MM.1S (cell line): ENCODE measurements around the gene NINJ2.

Experiments used
- DNase-seq: peaks from one replicate; pipeline ENCODE4 v3.0.0-alpha.2; 2015
- H2AFZ ChIP-seq: fragments of 300-600 bp; sonication (generic); 2 replicates; pipeline ENCODE4 v1.6.0; 2016; ENCODE audit warnings: antibody characterized with exemption, low read length
- H3F3A ChIP-seq: fragments of 300-600 bp; sonication (generic); 2 replicates; pipeline ENCODE4 v1.6.1; 2016; ENCODE audit warnings: mild to moderate bottlenecking, antibody characterized with exemption, low read length, moderate library complexity, mixed read lengths; ENCODE audit not compliant: insufficient read depth
- H3K27ac ChIP-seq: fragments of 300-600 bp; sonication (generic); 2 replicates; pipeline ENCODE4 v1.5.1; 2016; ENCODE audit warnings: mild to moderate bottlenecking, low read length
- H3K27me3 ChIP-seq: fragments of 300-600 bp; sonication (generic); replicated peaks from 2 replicates; pipeline ENCODE4 v1.6.0; 2016; ENCODE audit warnings: low read length; ENCODE audit not compliant: insufficient read depth
- H3K36me3 ChIP-seq: fragments of 300-600 bp; sonication (generic); replicated peaks from 2 replicates; pipeline ENCODE4 v1.6.1; 2016; ENCODE audit warnings: mild to moderate bottlenecking, low read length, mixed read lengths; ENCODE audit not compliant: insufficient read depth
- H3K4me1 ChIP-seq: fragments of 300-600 bp; sonication (generic); 2 replicates; pipeline ENCODE4 v1.6.1; 2016; ENCODE audit warnings: low read length, mixed read lengths
- H3K4me2 ChIP-seq: fragments of 300-600 bp; sonication (generic); 2 replicates; pipeline ENCODE4 v1.6.0; 2016; ENCODE audit warnings: low read depth, low read length
- H3K4me3 ChIP-seq: fragments of 300-600 bp; sonication (generic); 2 replicates; pipeline ENCODE4 v1.5.1; 2016; ENCODE audit warnings: low read length, mixed read lengths
- H3K79me2 ChIP-seq: fragments of 300-600 bp; sonication (generic); 2 replicates; pipeline ENCODE4 v1.6.1; 2016; ENCODE audit warnings: mixed run types, low read length, mixed read lengths
- H3K9ac ChIP-seq: fragments of 300-600 bp; sonication (generic); 2 replicates; pipeline ENCODE4 v1.6.1; 2016; ENCODE audit warnings: low read length, mixed read lengths
- H3K9me2 ChIP-seq: fragments of 300-600 bp; sonication (generic); replicated peaks from 2 replicates; pipeline ENCODE4 v1.6.1; 2016; ENCODE audit warnings: mild to moderate bottlenecking, low read length, mixed read lengths; ENCODE audit not compliant: insufficient read depth
- H3K9me3 ChIP-seq: fragments of 300-600 bp; sonication (generic); replicated peaks from 2 replicates; pipeline ENCODE4 v1.6.1; 2016; ENCODE audit warnings: mild to moderate bottlenecking, low read length, mixed read lengths; ENCODE audit not compliant: insufficient read depth
- H4K20me1 ChIP-seq: fragments of 300-600 bp; sonication (generic); 2 replicates; pipeline ENCODE4 v1.6.1; 2016; ENCODE audit warnings: mild to moderate bottlenecking, low read length, moderate library complexity, mixed read lengths; ENCODE audit not compliant: insufficient read depth
- EZH2 ChIP-seq: fragments of 300-600 bp; sonication (generic); optimal IDR thresholded peaks from 2 replicates; pipeline ENCODE3; 2017; ENCODE audit warnings: low read depth, mild to moderate bottlenecking, antibody characterized with exemption, low read length, mixed read lengths
- EZH2phosphoT487 ChIP-seq: fragments of 300-600 bp; sonication (generic); IDR thresholded peaks from 2 replicates; pipeline ENCODE4 v1.6.1; 2018; ENCODE audit warnings: antibody characterized with exemption, low read length
- TF ChIP-seq, protein P1 (sequence below): fragments of 300-600 bp; sonication (generic); IDR thresholded peaks from 2 replicates; pipeline ENCODE4 v1.5.1; 2016; ENCODE audit warnings: antibody characterized with exemption, low read length, mixed read lengths

The NINJ2 gene

DNA sequence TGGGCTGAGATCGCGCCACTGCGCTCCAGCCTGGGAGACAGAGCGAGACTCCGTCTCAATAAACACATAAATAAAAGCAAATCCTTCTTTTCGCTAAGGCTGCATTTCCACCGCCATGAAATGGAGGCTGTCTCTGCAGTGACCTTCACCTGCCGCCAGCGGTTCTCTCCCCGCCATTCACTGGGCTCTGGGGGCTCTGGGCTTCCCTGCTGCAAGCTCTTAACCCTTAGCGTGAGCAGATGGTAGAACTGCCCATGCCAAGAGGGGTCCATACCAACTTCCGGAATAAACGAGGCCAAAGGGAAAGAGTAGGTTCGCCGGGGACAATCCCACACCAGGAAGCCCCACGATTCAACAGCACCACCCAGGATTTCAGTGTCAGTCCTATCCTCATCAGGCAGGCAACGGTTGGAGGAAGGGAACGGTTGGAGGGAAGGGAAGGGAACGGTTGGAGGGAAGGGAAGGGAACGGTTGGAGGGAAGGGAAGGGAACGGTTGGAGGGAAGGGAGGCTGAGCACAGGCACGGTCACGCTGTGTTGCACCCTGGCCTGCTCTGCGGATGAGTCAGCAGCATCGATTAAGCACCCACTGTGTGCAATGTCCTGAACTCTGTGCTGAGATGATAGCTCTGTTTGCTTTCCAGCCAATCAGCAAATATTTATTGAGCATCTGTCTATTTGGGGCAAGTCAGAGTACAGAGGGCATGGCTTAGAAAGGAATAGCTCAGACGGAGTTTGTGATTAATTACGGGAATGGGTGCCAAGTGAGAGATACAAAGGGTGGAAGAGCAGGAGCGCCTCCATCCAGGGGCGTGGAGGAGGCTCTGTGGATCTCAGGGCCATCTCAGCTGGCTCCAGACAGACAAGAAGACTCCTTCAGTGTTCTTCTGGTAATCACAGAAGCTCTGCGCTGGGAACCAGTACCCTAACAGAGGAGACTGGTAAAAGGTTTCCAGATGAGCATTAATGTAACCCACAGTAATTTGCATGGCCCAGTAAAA, 77.9 kb downstream of the NINJ2 start:
- no peak overlapping the region for H3K4me3 ChIP-seq
- no peak overlapping the region for H2AFZ ChIP-seq
- no peak overlapping the region for H3K9ac ChIP-seq
- H3K9me2 ChIP-seq: no peaks in the 10 kb centered on the region
- no peaks in the 10 kb centered on the region for H3K9me3 ChIP-seq
- no peak overlapping the region for H3K4me2 ChIP-seq
- H3K4me1 ChIP-seq: no peaks in the 10 kb centered on the region
- no peaks in the 10 kb centered on the region for H3F3A ChIP-seq
- TF ChIP-seq EZH2 (no peak), EZH2phosphoT487 (no peak)
- TF ChIP-seq, protein P1, sequence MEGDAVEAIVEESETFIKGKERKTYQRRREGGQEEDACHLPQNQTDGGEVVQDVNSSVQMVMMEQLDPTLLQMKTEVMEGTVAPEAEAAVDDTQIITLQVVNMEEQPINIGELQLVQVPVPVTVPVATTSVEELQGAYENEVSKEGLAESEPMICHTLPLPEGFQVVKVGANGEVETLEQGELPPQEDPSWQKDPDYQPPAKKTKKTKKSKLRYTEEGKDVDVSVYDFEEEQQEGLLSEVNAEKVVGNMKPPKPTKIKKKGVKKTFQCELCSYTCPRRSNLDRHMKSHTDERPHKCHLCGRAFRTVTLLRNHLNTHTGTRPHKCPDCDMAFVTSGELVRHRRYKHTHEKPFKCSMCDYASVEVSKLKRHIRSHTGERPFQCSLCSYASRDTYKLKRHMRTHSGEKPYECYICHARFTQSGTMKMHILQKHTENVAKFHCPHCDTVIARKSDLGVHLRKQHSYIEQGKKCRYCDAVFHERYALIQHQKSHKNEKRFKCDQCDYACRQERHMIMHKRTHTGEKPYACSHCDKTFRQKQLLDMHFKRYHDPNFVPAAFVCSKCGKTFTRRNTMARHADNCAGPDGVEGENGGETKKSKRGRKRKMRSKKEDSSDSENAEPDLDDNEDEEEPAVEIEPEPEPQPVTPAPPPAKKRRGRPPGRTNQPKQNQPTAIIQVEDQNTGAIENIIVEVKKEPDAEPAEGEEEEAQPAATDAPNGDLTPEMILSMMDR: no peak
- H3K36me3 ChIP-seq: no peaks in the 10 kb centered on the region
- H4K20me1 ChIP-seq: no peaks in the 10 kb centered on the region
- no peaks in the 10 kb centered on the region for H3K27me3 ChIP-seq
- DNase-seq: no peak
- H3K79me2 ChIP-seq: no peaks in the 10 kb centered on the region
- H3K27ac ChIP-seq: no peak overlapping the region

DNA sequence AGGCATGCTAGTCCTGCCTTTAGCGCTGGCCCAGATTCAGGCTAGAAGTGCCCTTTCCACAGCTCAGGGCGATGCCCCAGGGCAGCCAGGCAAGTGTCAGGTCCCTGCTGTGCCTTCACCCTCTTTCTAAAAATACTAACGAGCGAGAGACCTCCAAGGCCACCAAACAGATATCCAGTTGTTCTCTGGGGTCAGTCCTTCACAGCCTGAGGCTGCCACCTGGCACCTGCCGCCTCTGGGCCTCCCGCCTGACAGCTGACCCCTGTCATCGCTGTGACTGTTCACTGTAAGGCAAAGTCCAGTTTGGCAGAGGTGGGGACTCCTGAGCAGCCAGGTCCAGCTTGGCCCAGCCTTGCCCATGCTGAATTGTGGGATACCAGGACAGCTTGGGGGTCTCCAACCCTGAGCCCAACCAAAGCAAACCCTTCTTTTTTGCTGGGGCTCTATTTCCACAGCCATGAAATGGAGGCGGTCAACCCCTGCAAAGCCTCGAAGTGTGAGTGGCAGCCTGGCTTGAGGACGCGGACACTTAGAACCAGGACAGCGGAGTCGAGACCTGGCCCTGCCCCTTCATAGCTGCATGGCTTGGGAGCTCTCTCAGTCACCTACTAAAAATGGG, 79.9 kb downstream of the NINJ2 start:
- H3K4me3 ChIP-seq: no peak overlapping the region
- no peaks in the 10 kb centered on the region for H3K9me2 ChIP-seq
- H3K27ac ChIP-seq: no peak overlapping the region
- no peak overlapping the region for H2AFZ ChIP-seq
- H3K79me2 ChIP-seq: no peaks in the 10 kb centered on the region
- H3F3A ChIP-seq: no peaks in the 10 kb centered on the region
- no peak overlapping the region for H3K4me2 ChIP-seq
- TF ChIP-seq, protein P1: no peak
- no peak for TF ChIP-seq EZH2phosphoT487
- no peak for TF ChIP-seq EZH2
- no peaks in the 10 kb centered on the region for H3K4me1 ChIP-seq
- no peak overlapping the region for H3K9ac ChIP-seq
- H4K20me1 ChIP-seq: no peaks in the 10 kb centered on the region
- H3K36me3 ChIP-seq: no peaks in the 10 kb centered on the region
- H3K9me3 ChIP-seq: no peaks in the 10 kb centered on the region
- no peaks in the 10 kb centered on the region for H3K27me3 ChIP-seq
- DNase-seq: no peak

DNA sequence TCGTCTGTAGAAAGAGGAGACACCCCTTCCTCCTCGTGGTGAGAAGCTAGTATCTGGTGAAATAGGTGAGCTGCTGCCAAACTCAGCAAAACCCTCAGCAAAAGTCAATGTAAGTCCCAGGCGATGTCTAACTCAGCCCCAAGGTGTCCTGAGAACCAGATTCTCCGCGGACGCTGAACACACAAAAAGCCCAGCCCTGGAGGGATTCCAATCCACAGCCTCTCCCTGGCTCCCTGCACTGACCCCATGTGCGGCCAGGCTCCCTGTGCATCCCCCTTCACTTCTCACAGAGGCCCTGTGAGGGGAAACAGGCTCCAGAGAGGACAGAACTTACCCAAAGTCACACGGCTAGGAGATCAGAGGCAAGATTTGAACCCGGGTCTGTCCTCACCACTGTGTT, 81.5 kb downstream of the NINJ2 start:
- Histone ChIP-seq H4K20me1 (no peaks in the 10 kb centered on the region), H3K4me2 (no peak overlapping the region), H3K9ac (no peak overlapping the region), H3K4me1 (no peaks in the 10 kb centered on the region), H3K27ac (no peak overlapping the region), H3F3A (no peaks in the 10 kb centered on the region), H3K27me3 (no peaks in the 10 kb centered on the region), H3K9me3 (no peaks in the 10 kb centered on the region), H3K36me3 (no peaks in the 10 kb centered on the region), H3K79me2 (no peaks in the 10 kb centered on the region), H3K4me3 (no peak overlapping the region), H2AFZ (no peak overlapping the region), H3K9me2 (no peaks in the 10 kb centered on the region)
- TF ChIP-seq, protein P1: no peak
- TF ChIP-seq EZH2 (no peak), EZH2phosphoT487 (no peak)
- no peak for DNase-seq
